HG02610 (cell line): Measurements from ENCODE around the gene TMEM130.
"Not testable (repeated sequence)": the region's sequence is repeated elsewhere in the genome, so short reads cannot be mapped to it uniquely, and the experiment has no call there.

Experiments used
- ATAC-seq: cut with Tn5 transposase; IDR thresholded peaks from one replicate; pipeline ENCODE4 v1.9.1; 2021; ENCODE audit warnings: mild to moderate bottlenecking, moderate library complexity; ENCODE audit not compliant: unreplicated experiment

The TMEM130 gene

GRCh38 chr7:98842552-98842951 lies 27.3 kb downstream of the TMEM130 start:
- not testable (repeated sequence) for ATAC-seq

- no peak for ATAC-seq
Measured at GRCh38 chr7:98841179-98841997, 28.4 kb downstream of the TMEM130 start.

- no peak for ATAC-seq
Measured at GRCh38 chr7:98840722-98841121, 29.1 kb downstream of the TMEM130 start.

- ATAC-seq = no peak
Measured at GRCh38 chr7:98840096-98840495, 29.7 kb downstream of the TMEM130 start.

- ATAC-seq = no peak
Measured at GRCh38 chr7:98837630-98837972, 32.2 kb downstream of the TMEM130 start.

GRCh38 chr7:98836811-98837629 lies 32.8 kb downstream of the TMEM130 start:
- no peak for ATAC-seq

GRCh38 chr7:98834949-98835348 lies 34.9 kb downstream of the TMEM130 start:
- ATAC-seq = no peak

- ATAC-seq = no peak
Measured at GRCh38 chr7:98833022-98833421, 36.8 kb downstream of the TMEM130 start.

- no peak for ATAC-seq
Measured at GRCh38 chr7:98831641-98832221, 38.1 kb downstream of the TMEM130 start.

GRCh38 chr7:98830972-98831548 lies 38.8 kb downstream of the TMEM130 start:
- no peak for ATAC-seq

GRCh38 chr7:98828368-98828767 lies 41.4 kb downstream of the TMEM130 start:
- no peak for ATAC-seq

- no peak for ATAC-seq
Measured at GRCh38 chr7:98827258-98827657, 42.6 kb downstream of the TMEM130 start.

GRCh38 chr7:98826811-98827231 lies 43.0 kb downstream of the TMEM130 start:
- ATAC-seq = no peak

- ATAC-seq = no peak
Measured at GRCh38 chr7:98826387-98826786, 43.4 kb downstream of the TMEM130 start.

GRCh38 chr7:98823226-98823625 lies 46.6 kb downstream of the TMEM130 start:
- ATAC-seq = no peak

- no peak for ATAC-seq
Measured at GRCh38 chr7:98821348-98821747, 48.5 kb downstream of the TMEM130 start.

- no peak for ATAC-seq
Measured at GRCh38 chr7:98816967-98817710, 52.7 kb downstream of the TMEM130 start.

- no peak for ATAC-seq
Measured at GRCh38 chr7:98816241-98816640, 53.6 kb downstream of the TMEM130 start.

- ATAC-seq = no peak
Measured at GRCh38 chr7:98815313-98815712, 54.5 kb downstream of the TMEM130 start.

- no peak for ATAC-seq
Measured at GRCh38 chr7:98811299-98811698, 58.5 kb downstream of the TMEM130 start.
